ENCODE results near the gene GTPBP2.

- TF ChIP-seq ZFP3 (CRISPR knock-in tag; IDR thresholded peaks at IDR 0.05) (no peak), BACH2 (CRISPR knock-in tag; IDR thresholded peaks at IDR 0.05; ENCODE audit: borderline replicate concordance) (no peak), CREB5 (CRISPR knock-in tag; IDR thresholded peaks at IDR 0.05; ENCODE audit: low read depth) (no peak), GLIS3 (CRISPR knock-in tag; IDR thresholded peaks at IDR 0.05) (0 out of 2 replicates have a peak, but pooled peaks have one; percentile 8), TSHZ2 (CRISPR knock-in tag; IDR thresholded peaks at IDR 0.05) (no peak), PATZ1 (CRISPR knock-in tag; IDR thresholded peaks at IDR 0.05; ENCODE audit: borderline replicate concordance) (no peak), POU6F1 (CRISPR knock-in tag; IDR thresholded peaks at IDR 0.05; ENCODE audit: borderline replicate concordance, low read depth) (no peak), RARB (CRISPR knock-in tag; IDR thresholded peaks at IDR 0.05) (no peak), ZNF70 (CRISPR knock-in tag; IDR thresholded peaks at IDR 0.05) (no peak), ZFP30 (CRISPR knock-in tag; IDR thresholded peaks at IDR 0.05) (no peak), CSDC2 (CRISPR knock-in tag; IDR thresholded peaks at IDR 0.05) (no peak), SNAI2 (CRISPR knock-in tag; IDR thresholded peaks at IDR 0.05) (no peak), ISL1 (CRISPR knock-in tag; IDR thresholded peaks at IDR 0.05) (no peak), ZC3H10 (CRISPR knock-in tag; IDR thresholded peaks at IDR 0.05) (no peak)
Measured at GRCh38 chr6:43668151-43669028, 39.3 kb upstream of the GTPBP2 start.

All from SK-N-SH treated with all-trans-retinoic acid at 6 μM for 48 hours (cell line).